ENCODE measurements around the gene TSPAN13.

The TSPAN13 gene

GRCh38 chr7:16739863-16740622, 13.5 kb upstream of the TSPAN13 start:
- Histone ChIP-seq H4K20me1 (no peaks in the 10 kb centered on the region), H3K9ac (no peak overlapping the region), H3K4me2 (no peak overlapping the region), H3K27ac (no peak overlapping the region), H3K9me3 (no peaks in the 10 kb centered on the region), H3K27me3 (no peaks in the 10 kb centered on the region), H3K4me3 (no peak overlapping the region), H3K4me1 (no peaks in the 10 kb centered on the region), H3K36me3 (no peaks in the 10 kb centered on the region)
- TF ChIP-seq Cebpa-rat (IDR thresholded peaks at IDR 0.05): no peak

- H3K36me3 ChIP-seq: no peaks in the 10 kb centered on the region
- H3K4me3 ChIP-seq: no peak overlapping the region
- H3K27me3 ChIP-seq: no peaks in the 10 kb centered on the region
- no peak for TF ChIP-seq Cebpa-rat (IDR thresholded peaks at IDR 0.05)
- no peaks in the 10 kb centered on the region for H4K20me1 ChIP-seq
- no peaks in the 10 kb centered on the region for H3K9me3 ChIP-seq
- no peaks in the 10 kb centered on the region for H3K4me1 ChIP-seq
- no peak overlapping the region for H3K9ac ChIP-seq
- no peak overlapping the region for H3K4me2 ChIP-seq
- H3K27ac ChIP-seq: no peak overlapping the region
Observed at GRCh38 chr7:16740623-16740953, 13.0 kb upstream of the TSPAN13 start.

GRCh38 chr7:16740996-16741395, 12.6 kb upstream of the TSPAN13 start:
- Histone ChIP-seq H3K36me3 (no peaks in the 10 kb centered on the region), H3K9me3 (no peaks in the 10 kb centered on the region), H4K20me1 (no peaks in the 10 kb centered on the region), H3K4me3 (no peak overlapping the region), H3K27me3 (no peaks in the 10 kb centered on the region), H3K9ac (no peak overlapping the region), H3K4me1 (no peaks in the 10 kb centered on the region), H3K27ac (no peak overlapping the region), H3K4me2 (no peak overlapping the region)
- TF ChIP-seq Cebpa-rat (IDR thresholded peaks at IDR 0.05): no peak

- Histone ChIP-seq H3K36me3 (no peaks in the 10 kb centered on the region), H3K4me2 (no peak overlapping the region), H3K27ac (no peak overlapping the region), H3K9me3 (no peaks in the 10 kb centered on the region), H4K20me1 (no peaks in the 10 kb centered on the region), H3K4me3 (no peak overlapping the region), H3K27me3 (no peaks in the 10 kb centered on the region), H3K4me1 (no peaks in the 10 kb centered on the region), H3K9ac (no peak overlapping the region)
- TF ChIP-seq Cebpa-rat (IDR thresholded peaks at IDR 0.05): no peak
Observed at GRCh38 chr7:16741676-16742075, 11.9 kb upstream of the TSPAN13 start.

GRCh38 chr7:16742547-16742946, 11.0 kb upstream of the TSPAN13 start:
- no peak overlapping the region for H3K9ac ChIP-seq
- no peaks in the 10 kb centered on the region for H3K4me1 ChIP-seq
- no peak overlapping the region for H3K27ac ChIP-seq
- no peaks in the 10 kb centered on the region for H4K20me1 ChIP-seq
- no peaks in the 10 kb centered on the region for H3K27me3 ChIP-seq
- no peaks in the 10 kb centered on the region for H3K36me3 ChIP-seq
- no peaks in the 10 kb centered on the region for H3K9me3 ChIP-seq
- TF ChIP-seq Cebpa-rat (IDR thresholded peaks at IDR 0.05): no peak
- H3K4me3 ChIP-seq: no peak overlapping the region
- no peak overlapping the region for H3K4me2 ChIP-seq

- H3K27ac ChIP-seq: no peak overlapping the region
- no peaks in the 10 kb centered on the region for H3K4me1 ChIP-seq
- H3K36me3 ChIP-seq: no peaks in the 10 kb centered on the region
- H4K20me1 ChIP-seq: no peaks in the 10 kb centered on the region
- no peaks in the 10 kb centered on the region for H3K9me3 ChIP-seq
- no peaks in the 10 kb centered on the region for H3K27me3 ChIP-seq
- no peak overlapping the region for H3K4me2 ChIP-seq
- TF ChIP-seq Cebpa-rat (IDR thresholded peaks at IDR 0.05): no peak
- no peak overlapping the region for H3K9ac ChIP-seq
- no peak overlapping the region for H3K4me3 ChIP-seq
Observed at GRCh38 chr7:16743236-16743635, 10.3 kb upstream of the TSPAN13 start.

GRCh38 chr7:16744518-16745250, 8.9 kb upstream of the TSPAN13 start:
- H3K4me3 ChIP-seq: no peak overlapping the region
- TF ChIP-seq Cebpa-rat (IDR thresholded peaks at IDR 0.05): no peak
- no peaks in the 10 kb centered on the region for H4K20me1 ChIP-seq
- H3K9me3 ChIP-seq: no peaks in the 10 kb centered on the region
- H3K27me3 ChIP-seq: no peaks in the 10 kb centered on the region
- H3K4me1 ChIP-seq: no peaks in the 10 kb centered on the region
- H3K27ac ChIP-seq: no peak overlapping the region
- H3K36me3 ChIP-seq: no peaks in the 10 kb centered on the region
- H3K9ac ChIP-seq: no peak overlapping the region
- H3K4me2 ChIP-seq: no peak overlapping the region

- Histone ChIP-seq H3K9me3 (no peaks in the 10 kb centered on the region), H3K27ac (no peak overlapping the region), H3K27me3 (no peaks in the 10 kb centered on the region), H3K36me3 (no peaks in the 10 kb centered on the region), H4K20me1 (no peaks in the 10 kb centered on the region), H3K4me2 (no peak overlapping the region), H3K4me1 (no peaks in the 10 kb centered on the region), H3K4me3 (no peak overlapping the region), H3K9ac (no peak overlapping the region)
- no peak for TF ChIP-seq Cebpa-rat (IDR thresholded peaks at IDR 0.05)
Observed at GRCh38 chr7:16745645-16746044, 7.9 kb upstream of the TSPAN13 start.

- Histone ChIP-seq H3K4me1 (no peaks in the 10 kb centered on the region), H3K4me3 (no peak overlapping the region), H3K27ac (no peak overlapping the region), H4K20me1 (no peaks in the 10 kb centered on the region), H3K9ac (no peak overlapping the region), H3K27me3 (no peaks in the 10 kb centered on the region), H3K4me2 (no peak overlapping the region), H3K36me3 (no peaks in the 10 kb centered on the region), H3K9me3 (no peaks in the 10 kb centered on the region)
- no peak for TF ChIP-seq Cebpa-rat (IDR thresholded peaks at IDR 0.05)
Observed at GRCh38 chr7:16747102-16747501, 6.5 kb upstream of the TSPAN13 start.

All from BLaER1 (cell line).